Mesothelial cell of epicardium (in vitro differentiated cells): ENCODE measurements around the gene BASP1. TPM values are rescaled to one million over a fixed set of nuclear protein-coding genes. Genes with fewer than 3 reads are reported as not detected.

Experiments used
- DNase-seq, 2 experiments: peaks; one replicate each; pipeline ENCODE4 v3.0.0; 2021; ENCODE audit warnings: low spot score in 2 of 2; ENCODE audit not compliant: unreplicated experiment in 2 of 2
- H3K27ac Mint-ChIP-seq: 2 replicates; pipeline ENCODE4 v1.8.0; 2021; ENCODE audit warnings: mixed read lengths
- H3K27me3 Mint-ChIP-seq: 2 replicates; pipeline ENCODE4 v1.8.0; 2021; ENCODE audit warnings: low read depth, mixed read lengths
- H3K36me3 Mint-ChIP-seq: 2 replicates; pipeline ENCODE4 v1.8.0; 2021; ENCODE audit warnings: mixed read lengths
- H3K4me1 Mint-ChIP-seq: 2 replicates; pipeline ENCODE4 v1.8.0; 2021; ENCODE audit warnings: mixed read lengths
- H3K4me3 Mint-ChIP-seq: 2 replicates; pipeline ENCODE4 v1.8.0; 2021; ENCODE audit warnings: mild to moderate bottlenecking, moderate library complexity, mixed read lengths
- H3K9me3 Mint-ChIP-seq: 2 replicates; pipeline ENCODE4 v1.8.0; 2021; ENCODE audit warnings: mixed read lengths
- total RNA-seq: library from RNA; stranded (reverse); gene quantifications from 3 replicates; pipeline ENCODE4 v1.2.1, GENCODE V29; 2021
- TF ChIP-seq, protein P1 (sequence below): fragments of 200-600 bp; sonication (generic); IDR thresholded peaks from one replicate; pipeline ENCODE4 v1.5.0; 2021; ENCODE audit warnings: antibody characterized with exemption; ENCODE audit not compliant: unreplicated experiment

The BASP1 gene
- total RNA-seq, 1 donor from 2014 or later: 140 TPM

- TF ChIP-seq, protein P1, sequence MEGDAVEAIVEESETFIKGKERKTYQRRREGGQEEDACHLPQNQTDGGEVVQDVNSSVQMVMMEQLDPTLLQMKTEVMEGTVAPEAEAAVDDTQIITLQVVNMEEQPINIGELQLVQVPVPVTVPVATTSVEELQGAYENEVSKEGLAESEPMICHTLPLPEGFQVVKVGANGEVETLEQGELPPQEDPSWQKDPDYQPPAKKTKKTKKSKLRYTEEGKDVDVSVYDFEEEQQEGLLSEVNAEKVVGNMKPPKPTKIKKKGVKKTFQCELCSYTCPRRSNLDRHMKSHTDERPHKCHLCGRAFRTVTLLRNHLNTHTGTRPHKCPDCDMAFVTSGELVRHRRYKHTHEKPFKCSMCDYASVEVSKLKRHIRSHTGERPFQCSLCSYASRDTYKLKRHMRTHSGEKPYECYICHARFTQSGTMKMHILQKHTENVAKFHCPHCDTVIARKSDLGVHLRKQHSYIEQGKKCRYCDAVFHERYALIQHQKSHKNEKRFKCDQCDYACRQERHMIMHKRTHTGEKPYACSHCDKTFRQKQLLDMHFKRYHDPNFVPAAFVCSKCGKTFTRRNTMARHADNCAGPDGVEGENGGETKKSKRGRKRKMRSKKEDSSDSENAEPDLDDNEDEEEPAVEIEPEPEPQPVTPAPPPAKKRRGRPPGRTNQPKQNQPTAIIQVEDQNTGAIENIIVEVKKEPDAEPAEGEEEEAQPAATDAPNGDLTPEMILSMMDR: no peak
- H3K4me1 Mint-ChIP-seq: peaks cover 65% of the 10 kb centered on the region
- no peaks in the 10 kb centered on the region for H3K9me3 Mint-ChIP-seq
- DNase-seq: no peak
- H3K27me3 Mint-ChIP-seq: no peaks in the 10 kb centered on the region
- peaks cover 4% of the 10 kb centered on the region for H3K36me3 Mint-ChIP-seq
- peak overlapping the region; percentile 96 for H3K27ac Mint-ChIP-seq
- peak overlapping the region; percentile 93 for H3K4me3 Mint-ChIP-seq
Measured at GRCh38 chr5:17219992-17220391, 2.6 kb downstream of the BASP1 start.

- Mint-ChIP-seq H3K27me3 (no peaks in the 10 kb centered on the region), H3K9me3 (no peaks in the 10 kb centered on the region), H3K36me3 (peaks cover 4% of the 10 kb centered on the region), H3K4me3 (no peak overlapping the region), H3K27ac (no peak overlapping the region), H3K4me1 (peaks cover 66% of the 10 kb centered on the region)
- no peak for DNase-seq
- TF ChIP-seq, protein P1: no peak
Measured at GRCh38 chr5:17220469-17220868, 3.0 kb downstream of the BASP1 start.

DNA sequence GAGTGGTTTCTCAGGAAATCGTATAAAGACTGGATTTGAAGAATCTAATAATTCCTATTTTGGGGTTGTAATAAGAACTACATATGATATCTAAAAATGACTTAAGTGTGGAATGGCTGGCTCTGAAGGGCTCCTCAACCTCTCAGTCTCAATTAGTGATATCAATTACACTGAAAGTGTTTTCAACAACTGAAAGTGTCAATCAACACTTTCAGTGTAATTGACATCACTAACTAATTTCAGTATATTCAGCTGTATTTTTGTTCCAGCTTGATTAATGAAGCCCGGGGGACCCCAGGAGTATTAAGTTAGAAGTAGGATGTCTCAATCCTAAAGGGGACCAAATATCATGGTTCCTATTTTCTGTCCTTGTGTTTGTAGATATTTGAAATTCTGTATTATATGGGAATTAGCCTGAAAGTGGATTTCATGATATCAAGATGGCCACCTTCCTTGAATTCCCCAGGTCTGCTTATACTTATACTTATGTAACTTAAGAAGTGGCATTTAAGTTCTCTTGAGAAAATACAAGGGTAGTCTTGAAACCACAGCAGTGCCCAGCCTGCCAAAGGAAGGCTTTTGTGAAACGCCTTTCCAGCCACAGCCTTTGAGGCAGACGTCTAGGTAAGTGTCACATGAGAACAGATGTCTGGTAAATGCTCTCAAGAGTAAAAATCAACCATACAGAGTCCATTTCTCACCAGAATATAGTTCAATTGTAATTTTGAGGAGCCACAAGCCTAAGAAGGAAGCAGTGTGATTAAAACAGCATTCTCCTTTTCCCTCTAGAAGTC is 4.6 kb downstream of the BASP1 start:
- H3K4me1 Mint-ChIP-seq: peaks cover 64% of the 10 kb centered on the region
- TF ChIP-seq, protein P1: no peak
- H3K36me3 Mint-ChIP-seq: peaks cover 4% of the 10 kb centered on the region
- DNase-seq: no peak
- no peaks in the 10 kb centered on the region for H3K27me3 Mint-ChIP-seq
- H3K4me3 Mint-ChIP-seq: peak overlapping the region; percentile 8
- H3K9me3 Mint-ChIP-seq: no peaks in the 10 kb centered on the region
- peak overlapping the region; percentile 53 for H3K27ac Mint-ChIP-seq

DNA sequence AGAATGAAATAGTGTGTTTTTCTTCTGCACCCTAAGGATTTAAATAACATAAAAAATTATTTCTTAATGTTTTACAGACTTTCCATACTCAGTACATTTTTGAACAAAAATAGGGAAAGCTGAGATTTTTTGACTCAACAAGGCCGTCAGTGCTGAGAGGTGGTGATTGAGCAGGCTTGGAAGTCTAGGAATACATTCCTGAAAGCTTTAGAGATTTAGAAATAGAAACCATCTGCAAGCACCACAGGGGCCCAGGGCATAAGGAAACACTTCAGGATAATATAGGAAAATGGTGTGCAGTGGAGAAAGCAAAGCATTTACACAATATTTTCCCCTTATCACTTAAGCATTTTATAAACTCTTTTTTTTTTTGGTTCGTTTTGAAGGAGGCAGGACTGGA is 5.2 kb downstream of the BASP1 start:
- TF ChIP-seq, protein P1: no peak
- H3K27ac Mint-ChIP-seq: peak overlapping the region; percentile 71
- no peaks in the 10 kb centered on the region for H3K9me3 Mint-ChIP-seq
- peaks cover 64% of the 10 kb centered on the region for H3K4me1 Mint-ChIP-seq
- no peak for DNase-seq
- no peaks in the 10 kb centered on the region for H3K27me3 Mint-ChIP-seq
- H3K4me3 Mint-ChIP-seq: no peak overlapping the region
- peaks cover 4% of the 10 kb centered on the region for H3K36me3 Mint-ChIP-seq

DNA sequence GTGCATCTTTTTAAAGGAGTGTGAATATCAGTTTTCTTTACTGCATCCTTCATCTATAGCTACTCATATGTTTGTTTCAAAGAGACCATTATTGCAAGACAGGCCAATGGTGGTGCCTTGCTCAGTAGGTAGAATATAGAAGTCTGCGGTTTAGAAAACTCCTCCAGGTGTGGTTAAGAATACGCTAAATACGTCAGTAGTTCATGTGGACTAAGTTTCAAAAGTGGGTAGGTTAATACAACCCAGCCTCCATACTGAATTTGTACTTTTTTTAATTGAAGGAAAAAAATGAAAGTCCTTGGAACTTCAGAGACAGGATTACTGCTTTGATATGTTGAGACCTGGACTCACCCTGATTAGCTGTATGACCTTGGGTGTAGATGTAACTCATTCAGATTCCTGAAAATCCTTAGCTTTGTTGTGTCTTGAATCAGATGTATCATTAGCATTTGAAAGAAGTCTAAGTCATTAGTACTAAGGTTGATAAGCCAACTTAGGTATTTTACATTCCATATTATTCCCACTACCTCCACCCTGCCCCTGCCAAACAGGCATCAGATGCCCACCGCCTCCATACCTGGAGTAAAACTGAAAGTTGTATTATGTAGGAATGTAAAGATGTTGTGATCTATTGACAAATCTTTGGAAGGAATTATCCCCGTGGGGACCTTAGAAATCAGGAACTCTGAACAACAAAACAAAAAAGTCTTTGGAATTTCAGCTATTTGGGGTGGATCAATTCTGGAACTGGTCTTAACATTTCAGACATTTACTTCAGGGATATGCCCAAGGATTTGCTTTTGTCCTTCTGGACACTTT is 6.1 kb downstream of the BASP1 start:
- H3K4me3 Mint-ChIP-seq: no peak overlapping the region
- peaks cover 6% of the 10 kb centered on the region for H3K36me3 Mint-ChIP-seq
- peaks cover 72% of the 10 kb centered on the region for H3K4me1 Mint-ChIP-seq

More for the DNA sequence above, 6.1 kb downstream of the BASP1 start:
- Mint-ChIP-seq H3K27me3 (no peaks in the 10 kb centered on the region), H3K9me3 (no peaks in the 10 kb centered on the region), H3K27ac (peak overlapping the region; percentile 78)
- TF ChIP-seq, protein P1: no peak
- no peak for DNase-seq
